ENCODE measurements around the gene LRRFIP1.

Gene LRRFIP1

DNA sequence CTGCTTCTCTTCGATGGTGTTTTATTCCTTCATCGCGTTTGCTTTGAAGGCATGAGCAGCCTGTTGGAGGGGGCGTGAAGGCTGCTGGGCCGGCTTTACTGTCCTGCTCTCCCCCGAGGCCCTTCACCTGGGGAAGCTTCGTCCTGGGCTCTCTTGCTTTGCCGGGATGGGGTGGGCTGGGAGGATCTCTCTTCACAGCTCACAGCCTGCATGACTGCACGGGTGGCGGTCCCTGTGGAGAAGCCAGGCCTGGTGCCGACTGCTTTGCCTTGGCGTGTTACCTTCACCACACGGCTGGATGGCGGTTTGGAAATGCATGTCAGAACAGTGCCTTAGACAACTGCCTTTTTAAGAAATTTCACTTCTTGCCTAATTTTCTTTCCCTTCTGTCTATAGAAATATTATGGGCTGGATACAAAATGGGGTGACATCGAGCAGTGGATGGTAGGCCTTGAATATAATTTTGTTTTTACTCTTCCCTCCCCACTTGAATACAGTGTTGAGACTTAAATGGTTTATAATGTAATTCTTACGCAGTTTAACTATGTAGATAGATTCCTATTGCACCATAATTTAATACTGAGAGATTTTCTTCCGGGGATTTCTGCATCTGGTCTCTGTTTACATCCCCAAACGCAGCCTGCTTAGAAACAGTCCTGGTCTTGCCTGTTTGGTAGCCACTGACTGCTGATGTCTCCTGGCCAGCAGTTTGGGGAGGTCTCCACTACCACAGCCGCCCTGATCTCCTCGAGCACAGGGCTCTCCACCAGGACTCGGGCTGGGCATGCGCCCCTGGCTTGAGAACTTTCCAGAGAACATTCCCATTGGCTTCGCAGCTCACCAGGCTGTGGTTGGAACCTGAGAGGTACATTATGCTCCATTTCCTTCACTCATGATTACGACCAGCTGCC lies 90.2 kb downstream of the LRRFIP1 start:
- H3K79me2 ChIP-seq = peaks cover 37% of the 10 kb centered on the region
- TF ChIP-seq, protein P1, sequence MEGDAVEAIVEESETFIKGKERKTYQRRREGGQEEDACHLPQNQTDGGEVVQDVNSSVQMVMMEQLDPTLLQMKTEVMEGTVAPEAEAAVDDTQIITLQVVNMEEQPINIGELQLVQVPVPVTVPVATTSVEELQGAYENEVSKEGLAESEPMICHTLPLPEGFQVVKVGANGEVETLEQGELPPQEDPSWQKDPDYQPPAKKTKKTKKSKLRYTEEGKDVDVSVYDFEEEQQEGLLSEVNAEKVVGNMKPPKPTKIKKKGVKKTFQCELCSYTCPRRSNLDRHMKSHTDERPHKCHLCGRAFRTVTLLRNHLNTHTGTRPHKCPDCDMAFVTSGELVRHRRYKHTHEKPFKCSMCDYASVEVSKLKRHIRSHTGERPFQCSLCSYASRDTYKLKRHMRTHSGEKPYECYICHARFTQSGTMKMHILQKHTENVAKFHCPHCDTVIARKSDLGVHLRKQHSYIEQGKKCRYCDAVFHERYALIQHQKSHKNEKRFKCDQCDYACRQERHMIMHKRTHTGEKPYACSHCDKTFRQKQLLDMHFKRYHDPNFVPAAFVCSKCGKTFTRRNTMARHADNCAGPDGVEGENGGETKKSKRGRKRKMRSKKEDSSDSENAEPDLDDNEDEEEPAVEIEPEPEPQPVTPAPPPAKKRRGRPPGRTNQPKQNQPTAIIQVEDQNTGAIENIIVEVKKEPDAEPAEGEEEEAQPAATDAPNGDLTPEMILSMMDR (IDR thresholded peaks at IDR 0.05) = no peak
- H3K9ac ChIP-seq = no peak overlapping the region
- no peak overlapping the region for H2AFZ ChIP-seq
- H3K4me3 ChIP-seq (ENCODE audit: low read depth, low read length) = no peak overlapping the region
- H3K27ac ChIP-seq = no peak overlapping the region
- H3K9me3 ChIP-seq (ENCODE audit: control insufficient read depth, low read length) = no peaks in the 10 kb centered on the region
- no peaks in the 10 kb centered on the region for H3K36me3 ChIP-seq (ENCODE audit: control insufficient read depth, insufficient read depth, low read length)
- H3K27me3 ChIP-seq (ENCODE audit: control insufficient read depth, insufficient read depth, low read length) = no peaks in the 10 kb centered on the region
- H3K4me1 ChIP-seq = no peaks in the 10 kb centered on the region
- no peak overlapping the region for H3K4me2 ChIP-seq (ENCODE audit: low read length)

- Histone ChIP-seq H3K27me3 (ENCODE audit: control insufficient read depth, insufficient read depth, low read length) (no peaks in the 10 kb centered on the region), H3K4me1 (no peaks in the 10 kb centered on the region), H2AFZ (no peak overlapping the region), H3K9me3 (ENCODE audit: control insufficient read depth, low read length) (no peaks in the 10 kb centered on the region), H3K4me2 (ENCODE audit: low read length) (no peak overlapping the region), H3K36me3 (ENCODE audit: control insufficient read depth, insufficient read depth, low read length) (no peaks in the 10 kb centered on the region), H3K79me2 (peaks cover 31% of the 10 kb centered on the region), H3K27ac (no peak overlapping the region), H3K9ac (no peak overlapping the region), H3K4me3 (ENCODE audit: low read depth, low read length) (no peak overlapping the region)
- TF ChIP-seq, protein P1 (IDR thresholded peaks at IDR 0.05) = no peak
Observed at GRCh38 chr2:237718277-237718634, 90.9 kb downstream of the LRRFIP1 start.

DNA sequence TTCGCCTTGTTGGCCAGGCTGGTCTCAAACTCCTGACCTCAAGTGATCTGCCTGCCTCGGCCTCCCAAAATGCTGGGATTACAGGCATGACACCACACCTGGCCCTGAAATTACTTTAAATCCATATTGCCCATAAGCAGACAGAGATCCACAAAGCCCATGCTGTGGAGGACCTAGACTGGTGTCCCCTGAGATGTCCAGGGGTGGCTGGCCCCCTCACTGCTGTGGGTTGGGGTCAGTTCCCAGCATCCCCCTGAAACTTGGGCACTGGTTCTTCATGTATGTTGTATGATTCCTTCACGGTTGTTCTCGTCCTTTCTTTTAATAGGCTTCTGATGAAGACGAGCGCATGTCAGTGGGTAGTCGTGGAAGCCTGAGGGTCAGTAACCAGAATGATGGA lies 93.1 kb downstream of the LRRFIP1 start:
- Histone ChIP-seq H3K9me3 (ENCODE audit: control insufficient read depth, low read length) (no peaks in the 10 kb centered on the region), H3K4me1 (no peaks in the 10 kb centered on the region), H3K36me3 (ENCODE audit: control insufficient read depth, insufficient read depth, low read length) (no peaks in the 10 kb centered on the region), H3K4me3 (ENCODE audit: low read depth, low read length) (no peak overlapping the region), H3K27ac (no peak overlapping the region), H3K27me3 (ENCODE audit: control insufficient read depth, insufficient read depth, low read length) (no peaks in the 10 kb centered on the region), H2AFZ (no peak overlapping the region), H3K79me2 (peaks cover 29% of the 10 kb centered on the region), H3K4me2 (ENCODE audit: low read length) (no peak overlapping the region), H3K9ac (no peak overlapping the region)
- TF ChIP-seq, protein P1 (IDR thresholded peaks at IDR 0.05) = no peak

- H3K9me3 ChIP-seq (ENCODE audit: control insufficient read depth, low read length) = no peaks in the 10 kb centered on the region
- H3K4me3 ChIP-seq (ENCODE audit: low read depth, low read length) = no peak overlapping the region
- H3K4me2 ChIP-seq (ENCODE audit: low read length) = no peak overlapping the region
- H3K79me2 ChIP-seq = peaks cover 30% of the 10 kb centered on the region
- no peaks in the 10 kb centered on the region for H3K4me1 ChIP-seq
- H3K27ac ChIP-seq = no peak overlapping the region
- H2AFZ ChIP-seq = no peak overlapping the region
- TF ChIP-seq, protein P1 (IDR thresholded peaks at IDR 0.05) = no peak
- no peaks in the 10 kb centered on the region for H3K27me3 ChIP-seq (ENCODE audit: control insufficient read depth, insufficient read depth, low read length)
- no peak overlapping the region for H3K9ac ChIP-seq
- H3K36me3 ChIP-seq (ENCODE audit: control insufficient read depth, insufficient read depth, low read length) = no peaks in the 10 kb centered on the region
Observed at GRCh38 chr2:237720957-237721356, 93.6 kb downstream of the LRRFIP1 start.

DNA sequence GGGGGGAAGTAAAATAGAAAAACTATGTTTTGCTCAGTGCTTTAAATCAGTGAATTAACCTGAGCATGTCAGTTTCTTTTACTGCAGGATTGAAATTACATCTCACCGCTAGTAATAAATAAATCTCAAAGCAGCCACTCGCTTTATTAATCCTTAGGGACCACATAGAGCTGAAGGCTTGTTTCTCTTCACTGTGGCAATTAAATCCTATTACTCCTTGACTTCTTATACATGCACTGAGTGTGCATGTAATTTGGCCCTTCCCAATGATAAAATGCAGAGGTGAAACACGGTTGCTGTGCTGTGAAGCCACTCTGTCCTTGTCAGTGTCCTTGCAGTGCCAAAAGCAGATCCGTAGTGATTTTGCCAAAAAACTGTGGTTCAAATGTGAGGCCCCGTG lies 94.1 kb downstream of the LRRFIP1 start:
- Histone ChIP-seq H3K79me2 (peaks cover 30% of the 10 kb centered on the region), H3K36me3 (ENCODE audit: control insufficient read depth, insufficient read depth, low read length) (no peaks in the 10 kb centered on the region), H3K4me3 (ENCODE audit: low read depth, low read length) (no peak overlapping the region), H3K4me2 (ENCODE audit: low read length) (no peak overlapping the region), H3K27me3 (ENCODE audit: control insufficient read depth, insufficient read depth, low read length) (no peaks in the 10 kb centered on the region), H2AFZ (no peak overlapping the region), H3K4me1 (no peaks in the 10 kb centered on the region), H3K9me3 (ENCODE audit: control insufficient read depth, low read length) (no peaks in the 10 kb centered on the region), H3K9ac (no peak overlapping the region), H3K27ac (no peak overlapping the region)
- TF ChIP-seq, protein P1 (IDR thresholded peaks at IDR 0.05) = no peak

Data from parathyroid adenoma (tissue), 2 donors.